ENCODE results near the gene RASSF10.

DNA sequence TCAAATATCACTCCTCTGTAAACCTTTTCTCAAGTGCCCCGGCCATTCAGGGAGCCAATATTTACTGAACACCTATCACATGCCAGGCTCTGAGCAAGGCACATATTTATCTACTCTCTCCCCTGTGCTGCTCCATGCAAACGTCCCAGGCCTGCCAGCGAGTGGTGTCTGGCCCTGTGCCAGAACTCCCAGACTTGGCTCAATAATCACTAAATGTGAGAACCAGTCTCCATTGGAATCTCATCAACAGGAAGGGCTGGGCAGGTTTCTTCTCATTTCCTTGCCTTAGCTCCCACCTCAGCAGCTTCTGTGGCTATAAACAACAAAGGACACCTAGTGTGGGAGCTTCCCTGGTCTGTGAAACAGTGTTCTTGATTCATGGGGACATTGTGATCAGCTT lies 21.7 kb downstream of the RASSF10 start:
- TF ChIP-seq, protein P1, sequence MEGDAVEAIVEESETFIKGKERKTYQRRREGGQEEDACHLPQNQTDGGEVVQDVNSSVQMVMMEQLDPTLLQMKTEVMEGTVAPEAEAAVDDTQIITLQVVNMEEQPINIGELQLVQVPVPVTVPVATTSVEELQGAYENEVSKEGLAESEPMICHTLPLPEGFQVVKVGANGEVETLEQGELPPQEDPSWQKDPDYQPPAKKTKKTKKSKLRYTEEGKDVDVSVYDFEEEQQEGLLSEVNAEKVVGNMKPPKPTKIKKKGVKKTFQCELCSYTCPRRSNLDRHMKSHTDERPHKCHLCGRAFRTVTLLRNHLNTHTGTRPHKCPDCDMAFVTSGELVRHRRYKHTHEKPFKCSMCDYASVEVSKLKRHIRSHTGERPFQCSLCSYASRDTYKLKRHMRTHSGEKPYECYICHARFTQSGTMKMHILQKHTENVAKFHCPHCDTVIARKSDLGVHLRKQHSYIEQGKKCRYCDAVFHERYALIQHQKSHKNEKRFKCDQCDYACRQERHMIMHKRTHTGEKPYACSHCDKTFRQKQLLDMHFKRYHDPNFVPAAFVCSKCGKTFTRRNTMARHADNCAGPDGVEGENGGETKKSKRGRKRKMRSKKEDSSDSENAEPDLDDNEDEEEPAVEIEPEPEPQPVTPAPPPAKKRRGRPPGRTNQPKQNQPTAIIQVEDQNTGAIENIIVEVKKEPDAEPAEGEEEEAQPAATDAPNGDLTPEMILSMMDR (IDR thresholded peaks at IDR 0.05; ENCODE audit: insufficient read depth, low read length): no peak
- no peak for TF ChIP-seq POLR2AphosphoS5 (IDR thresholded peaks at IDR 0.05; ENCODE audit: low read depth)
- TF ChIP-seq, protein P2, sequence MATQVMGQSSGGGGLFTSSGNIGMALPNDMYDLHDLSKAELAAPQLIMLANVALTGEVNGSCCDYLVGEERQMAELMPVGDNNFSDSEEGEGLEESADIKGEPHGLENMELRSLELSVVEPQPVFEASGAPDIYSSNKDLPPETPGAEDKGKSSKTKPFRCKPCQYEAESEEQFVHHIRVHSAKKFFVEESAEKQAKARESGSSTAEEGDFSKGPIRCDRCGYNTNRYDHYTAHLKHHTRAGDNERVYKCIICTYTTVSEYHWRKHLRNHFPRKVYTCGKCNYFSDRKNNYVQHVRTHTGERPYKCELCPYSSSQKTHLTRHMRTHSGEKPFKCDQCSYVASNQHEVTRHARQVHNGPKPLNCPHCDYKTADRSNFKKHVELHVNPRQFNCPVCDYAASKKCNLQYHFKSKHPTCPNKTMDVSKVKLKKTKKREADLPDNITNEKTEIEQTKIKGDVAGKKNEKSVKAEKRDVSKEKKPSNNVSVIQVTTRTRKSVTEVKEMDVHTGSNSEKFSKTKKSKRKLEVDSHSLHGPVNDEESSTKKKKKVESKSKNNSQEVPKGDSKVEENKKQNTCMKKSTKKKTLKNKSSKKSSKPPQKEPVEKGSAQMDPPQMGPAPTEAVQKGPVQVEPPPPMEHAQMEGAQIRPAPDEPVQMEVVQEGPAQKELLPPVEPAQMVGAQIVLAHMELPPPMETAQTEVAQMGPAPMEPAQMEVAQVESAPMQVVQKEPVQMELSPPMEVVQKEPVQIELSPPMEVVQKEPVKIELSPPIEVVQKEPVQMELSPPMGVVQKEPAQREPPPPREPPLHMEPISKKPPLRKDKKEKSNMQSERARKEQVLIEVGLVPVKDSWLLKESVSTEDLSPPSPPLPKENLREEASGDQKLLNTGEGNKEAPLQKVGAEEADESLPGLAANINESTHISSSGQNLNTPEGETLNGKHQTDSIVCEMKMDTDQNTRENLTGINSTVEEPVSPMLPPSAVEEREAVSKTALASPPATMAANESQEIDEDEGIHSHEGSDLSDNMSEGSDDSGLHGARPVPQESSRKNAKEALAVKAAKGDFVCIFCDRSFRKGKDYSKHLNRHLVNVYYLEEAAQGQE (IDR thresholded peaks at IDR 0.05; ENCODE audit: insufficient replicate concordance, low read depth): no peak
- TF ChIP-seq SPI1 (IDR thresholded peaks at IDR 0.05; ENCODE audit: borderline replicate concordance, low read depth): no peak
